K562 (cell line): ENCODE data around the gene SEZ6.

Experiments used
- CBX5 ChIP-seq: IDR thresholded peaks from 2 replicates; pipeline ENCODE4 v1.6.1; 2014; ENCODE audit warnings: low read depth, borderline replicate concordance
- CREB1 ChIP-seq, 2 experiments: sonication (generic) in 1 of 2; formaldehyde crosslinking in 1 of 2; IDR thresholded peaks; 2 replicates each; pipeline versions ENCODE4 v1.6.1 to v1.8.0; 2012 to 2022; ENCODE audit warnings: inconsistent platforms in 1 of 2, mild to moderate bottlenecking in 1 of 2, missing genetic modification reagents in 1 of 2, moderate library complexity in 1 of 2
- DPF2 ChIP-seq: fragments of 450-650 bp; IDR thresholded peaks from 2 replicates; pipeline ENCODE4 v1.6.1; 2016
- ELF1 ChIP-seq: fragments of 200-800 bp; sonication (Bioruptor generic); IDR thresholded peaks from 2 replicates; pipeline ENCODE4 v1.6.1; 2016; ENCODE audit warnings: missing genetic modification characterization, missing compliant biosample characterization
- FOXP1 ChIP-seq: sonication (generic); formaldehyde crosslinking; IDR thresholded peaks from 2 replicates; pipeline ENCODE4 v1.8.0; 2022; ENCODE audit warnings: mild to moderate bottlenecking, missing genetic modification reagents
- HOXB6 ChIP-seq: fragments of 250-450 bp; sonication (Bioruptor Pico); IDR thresholded peaks from 2 replicates; pipeline ENCODE4 v1.5.1; 2022; ENCODE audit warnings: mild to moderate bottlenecking, borderline replicate concordance
- RAD21 ChIP-seq, 2 experiments: fragments of 250-450 bp in 1 of 2; fragments of 450-650 bp in 1 of 2; sonication (Bioruptor Pico) in 1 of 2; formaldehyde crosslinking in 1 of 2; IDR thresholded peaks in 1 of 2; conservative IDR thresholded peaks in 1 of 2; 2 replicates each; pipeline versions ENCODE4 v1.4.0 to v1.8.0; 2020 to 2022; ENCODE audit warnings: mild to moderate bottlenecking in 2 of 2, moderate library complexity in 1 of 2
- ZSCAN29 ChIP-seq: fragments of 450-650 bp; IDR thresholded peaks from 2 replicates; pipeline ENCODE4 v1.6.1; 2017

- TF ChIP-seq RAD21 (CRISPR knock-in tag; conservative IDR thresholded peaks at IDR 0.05 in 1 of 2, IDR thresholded peaks at IDR 0.05 in 1 of 2) (no peak), HOXB6 (CRISPR knock-in tag) (peak; percentile 34; the same call in 1 of the 2 replicates), FOXP1 (CRISPR knock-in tag) (no peak), ELF1 (peak; percentile 92), CBX5 (no peak), ZSCAN29 (no peak), CREB1 (IDR thresholded peaks at IDR 0.05) (peak; percentile 65), CREB1 (CRISPR knock-in tag; IDR thresholded peaks at IDR 0.05) (peak; percentile 85), DPF2 (peak; percentile 70)
These were observed 53.5 kb downstream of the SEZ6 start for GRCh38 chr17:28951991-28952975.
